Measurements from ENCODE around the gene VWA3A. TPM values are rescaled to one million over a fixed set of nuclear protein-coding genes. Genes with fewer than 3 reads are reported as not detected.

Gene VWA3A
- total RNA-seq, 4 donors from 2014 or later, result 0.18 TPM; not detected in 3

DNA sequence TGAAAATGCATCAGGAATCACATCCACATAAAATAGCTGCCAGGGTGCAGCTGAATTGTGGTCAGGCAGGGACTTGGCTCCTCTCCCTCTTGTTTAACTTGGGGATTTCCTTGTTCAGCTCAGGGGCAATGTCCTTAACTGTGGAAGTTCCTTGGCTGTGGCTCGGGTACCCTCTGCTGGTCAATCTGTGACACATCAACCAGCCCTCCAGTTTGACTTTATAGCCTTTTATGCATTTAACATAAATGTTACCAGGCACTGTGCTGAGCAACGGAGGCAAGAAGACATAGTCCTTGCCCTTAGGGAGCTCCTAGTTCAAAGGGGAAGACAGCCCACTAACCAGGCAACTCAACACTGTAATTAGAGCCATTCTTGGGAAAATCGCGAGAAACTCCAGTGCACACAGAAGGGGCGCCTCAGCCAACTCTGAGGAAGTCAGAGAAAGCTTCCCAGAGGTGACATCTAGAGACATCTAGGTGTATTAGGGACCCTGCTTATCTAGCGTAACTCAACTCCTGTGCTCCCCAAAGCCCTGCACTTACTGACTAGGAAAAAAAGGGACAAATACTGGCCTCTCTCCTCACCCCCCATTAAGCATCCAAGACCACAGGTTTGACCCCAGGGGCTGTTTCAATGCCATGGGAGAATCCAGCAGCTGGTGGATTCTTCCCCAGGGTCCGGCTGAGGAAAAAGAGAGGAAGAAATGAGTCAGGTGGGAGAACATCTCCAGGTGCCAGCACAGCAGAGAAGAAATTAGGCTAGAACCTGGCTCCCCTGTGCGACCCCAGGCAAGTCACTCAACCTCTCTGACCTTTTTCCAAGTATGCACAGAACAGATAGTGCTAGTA is 96.5 kb downstream of the VWA3A start:
- H3K9me3 ChIP-seq, result no peaks in the 10 kb centered on the region
- H3K36me3 ChIP-seq, result no peaks in the 10 kb centered on the region
- no peaks in the 10 kb centered on the region for H3K27me3 ChIP-seq
- peak overlapping the region in 1 of 4 donors; percentile 71 for H3K4me3 ChIP-seq
- peaks cover 0 to 29% (median 13%) of the 10 kb centered on the region in 4 donors for H3K4me1 ChIP-seq
- peak; percentile 66 to 89 (median 70) for DNase-seq
- TF ChIP-seq POLR2A (IDR thresholded peaks at IDR 0.05), result no peak
- TF ChIP-seq, protein P1, sequence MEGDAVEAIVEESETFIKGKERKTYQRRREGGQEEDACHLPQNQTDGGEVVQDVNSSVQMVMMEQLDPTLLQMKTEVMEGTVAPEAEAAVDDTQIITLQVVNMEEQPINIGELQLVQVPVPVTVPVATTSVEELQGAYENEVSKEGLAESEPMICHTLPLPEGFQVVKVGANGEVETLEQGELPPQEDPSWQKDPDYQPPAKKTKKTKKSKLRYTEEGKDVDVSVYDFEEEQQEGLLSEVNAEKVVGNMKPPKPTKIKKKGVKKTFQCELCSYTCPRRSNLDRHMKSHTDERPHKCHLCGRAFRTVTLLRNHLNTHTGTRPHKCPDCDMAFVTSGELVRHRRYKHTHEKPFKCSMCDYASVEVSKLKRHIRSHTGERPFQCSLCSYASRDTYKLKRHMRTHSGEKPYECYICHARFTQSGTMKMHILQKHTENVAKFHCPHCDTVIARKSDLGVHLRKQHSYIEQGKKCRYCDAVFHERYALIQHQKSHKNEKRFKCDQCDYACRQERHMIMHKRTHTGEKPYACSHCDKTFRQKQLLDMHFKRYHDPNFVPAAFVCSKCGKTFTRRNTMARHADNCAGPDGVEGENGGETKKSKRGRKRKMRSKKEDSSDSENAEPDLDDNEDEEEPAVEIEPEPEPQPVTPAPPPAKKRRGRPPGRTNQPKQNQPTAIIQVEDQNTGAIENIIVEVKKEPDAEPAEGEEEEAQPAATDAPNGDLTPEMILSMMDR (IDR thresholded peaks at IDR 0.05), result peak; percentile 62 to 94 (median 88)
- H3K27ac ChIP-seq, result peak overlapping the region; percentile 95 to 98 (median 97)

DNA sequence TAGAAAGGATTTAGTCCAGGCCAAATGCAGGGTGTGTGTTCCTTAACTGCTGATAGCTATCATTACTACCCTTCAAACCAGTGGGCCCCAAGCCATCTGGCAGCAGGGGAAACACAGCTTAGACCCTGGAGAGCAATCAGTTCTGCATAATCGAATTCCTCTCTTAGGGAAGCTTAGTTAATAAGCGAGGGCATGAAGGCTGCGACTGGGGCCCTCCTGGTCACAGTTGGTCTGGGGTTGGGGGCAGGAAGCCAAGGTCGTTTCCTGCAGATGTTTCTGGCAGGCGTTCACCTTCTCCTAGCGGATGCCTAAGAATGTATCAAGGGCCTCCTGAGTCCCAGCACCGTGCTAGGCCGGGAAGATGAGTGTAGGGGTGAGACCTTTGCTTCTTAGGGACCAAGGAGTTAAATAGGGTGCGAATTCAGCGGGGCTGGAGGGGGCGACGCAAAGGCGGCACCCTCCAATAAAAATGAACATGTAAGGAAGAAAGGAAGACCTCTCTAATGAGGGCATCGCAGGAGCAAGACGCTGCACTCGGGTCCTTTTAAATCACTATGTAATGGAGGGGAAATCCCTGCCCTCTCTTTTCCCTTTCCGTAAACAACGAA is 97.2 kb downstream of the VWA3A start:
- no peak for TF ChIP-seq POLR2A (IDR thresholded peaks at IDR 0.05)
- TF ChIP-seq, protein P1 (IDR thresholded peaks at IDR 0.05), result no peak
- H3K27me3 ChIP-seq, result no peaks in the 10 kb centered on the region
- H3K4me1 ChIP-seq, result peaks cover 0 to 29% (median 13%) of the 10 kb centered on the region in 4 donors
- no peaks in the 10 kb centered on the region for H3K9me3 ChIP-seq
- peak overlapping the region; percentile 95 to 98 (median 97) for H3K27ac ChIP-seq
- no peaks in the 10 kb centered on the region for H3K36me3 ChIP-seq
- DNase-seq, result peak in 2 of 3 donors; percentile 41 to 77
- peak overlapping the region; percentile 62 to 71 (median 66) for H3K4me3 ChIP-seq

DNA sequence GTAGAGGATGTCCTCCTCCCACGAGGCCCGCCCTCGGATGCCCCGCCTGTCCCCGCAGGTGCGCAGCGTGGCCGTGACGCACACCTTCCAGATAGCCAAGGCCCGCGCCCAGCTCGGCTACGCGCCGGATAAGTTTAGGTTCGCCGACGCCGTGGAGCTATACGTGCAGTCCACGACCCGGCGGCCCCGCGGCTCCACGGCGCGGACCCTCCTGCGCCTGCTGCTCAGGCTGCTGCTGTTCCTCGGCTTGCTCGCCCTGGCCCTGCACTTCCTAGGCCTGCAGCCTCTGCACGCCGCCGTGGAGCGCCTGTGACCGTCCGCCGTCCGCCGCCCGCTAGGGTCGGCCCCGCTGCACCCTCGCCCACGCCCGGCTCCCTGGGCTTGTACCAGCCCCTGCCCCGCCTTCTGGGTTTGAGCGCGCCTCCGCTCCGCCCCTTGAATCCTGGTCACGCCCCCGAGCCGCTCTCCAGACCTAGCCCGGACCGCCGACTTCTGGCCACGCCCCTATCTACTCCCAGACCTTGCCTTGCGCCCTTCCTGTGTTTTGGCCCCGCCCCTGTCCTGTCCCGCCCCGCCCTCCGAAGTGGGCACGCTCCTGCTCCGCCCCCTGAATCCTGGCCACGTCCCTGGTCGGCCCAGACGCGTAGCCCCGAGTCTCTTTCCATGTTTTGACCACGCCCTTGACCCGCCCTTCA is 97.9 kb downstream of the VWA3A start:
- DNase-seq, result peak; percentile 93 to 100 (median 96)
- Histone ChIP-seq H3K36me3 (no peaks in the 10 kb centered on the region), H3K27me3 (no peaks in the 10 kb centered on the region), H3K4me1 (peaks cover 0 to 29% (median 13%) of the 10 kb centered on the region in 4 donors), H3K4me3 (peak overlapping the region; percentile 62 to 71 (median 66)), H3K9me3 (no peaks in the 10 kb centered on the region), H3K27ac (peak overlapping the region; percentile 95 to 98 (median 97))
- TF ChIP-seq POLR2A (IDR thresholded peaks at IDR 0.05), result peak; percentile 89 to 92
- TF ChIP-seq, protein P1 (IDR thresholded peaks at IDR 0.05), result peak in 2 of 6 experiments; percentile 7 to 20

DNA sequence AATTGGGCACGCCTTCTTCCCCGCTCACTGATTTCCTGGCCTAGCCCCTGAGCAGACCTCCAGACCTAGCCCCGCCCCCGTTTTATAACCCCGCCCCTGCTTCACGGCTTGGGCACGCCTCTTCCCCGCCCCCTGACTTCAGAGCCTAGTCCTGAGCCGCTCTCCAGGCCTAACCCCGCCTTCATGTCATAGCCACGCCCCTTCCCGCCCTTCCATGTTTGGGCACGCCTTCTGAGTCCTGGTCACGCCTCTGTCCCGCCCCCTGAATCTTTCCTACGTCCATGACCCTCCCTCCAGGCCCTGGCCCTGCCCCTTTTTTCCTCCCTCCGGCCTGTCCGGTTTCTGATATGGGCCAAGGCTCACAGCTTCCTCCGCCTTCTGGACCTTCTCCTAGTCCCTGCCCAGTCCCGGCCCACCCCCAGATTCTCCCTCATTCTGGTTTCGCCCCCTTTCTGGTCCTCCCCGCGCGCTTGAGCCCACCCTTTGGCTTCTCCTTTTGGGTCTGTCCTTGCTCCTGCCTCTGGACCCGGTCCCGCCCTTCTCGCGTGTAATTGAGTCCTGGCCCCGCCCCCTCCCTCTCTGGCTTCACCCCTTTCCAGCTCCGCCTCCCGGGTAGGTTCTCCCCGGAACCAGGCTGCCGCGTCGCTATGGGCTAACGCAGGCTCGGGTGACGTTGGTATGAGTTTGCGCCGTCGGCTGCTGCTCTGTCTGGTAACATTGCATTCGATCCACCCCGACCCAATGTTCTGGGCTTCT is 98.6 kb downstream of the VWA3A start:
- Histone ChIP-seq H3K27ac (peak overlapping the region; percentile 95 to 98 (median 97)), H3K4me1 (peaks cover 0 to 29% (median 13%) of the 10 kb centered on the region in 4 donors), H3K36me3 (no peaks in the 10 kb centered on the region), H3K4me3 (peak overlapping the region; percentile 53 to 71 (median 63)), H3K9me3 (no peaks in the 10 kb centered on the region), H3K27me3 (no peaks in the 10 kb centered on the region)
- TF ChIP-seq POLR2A (IDR thresholded peaks at IDR 0.05), result peak; percentile 82 to 95
- TF ChIP-seq, protein P1 (IDR thresholded peaks at IDR 0.05), result no peak
- peak; percentile 100 for DNase-seq
